Ammon's horn (tissue), 1 donor: ENCODE data around the gene PCDHGB7.
"Not testable (repeated sequence)": the region's sequence is repeated elsewhere in the genome, so short reads cannot be mapped to it uniquely, and the experiment has no call there.

Experiments
- DNase-seq: peaks from one replicate; pipeline ENCODE4 v3.0.0-alpha.2; 2016; ENCODE audit warnings: low spot score

Gene PCDHGB7

DNA sequence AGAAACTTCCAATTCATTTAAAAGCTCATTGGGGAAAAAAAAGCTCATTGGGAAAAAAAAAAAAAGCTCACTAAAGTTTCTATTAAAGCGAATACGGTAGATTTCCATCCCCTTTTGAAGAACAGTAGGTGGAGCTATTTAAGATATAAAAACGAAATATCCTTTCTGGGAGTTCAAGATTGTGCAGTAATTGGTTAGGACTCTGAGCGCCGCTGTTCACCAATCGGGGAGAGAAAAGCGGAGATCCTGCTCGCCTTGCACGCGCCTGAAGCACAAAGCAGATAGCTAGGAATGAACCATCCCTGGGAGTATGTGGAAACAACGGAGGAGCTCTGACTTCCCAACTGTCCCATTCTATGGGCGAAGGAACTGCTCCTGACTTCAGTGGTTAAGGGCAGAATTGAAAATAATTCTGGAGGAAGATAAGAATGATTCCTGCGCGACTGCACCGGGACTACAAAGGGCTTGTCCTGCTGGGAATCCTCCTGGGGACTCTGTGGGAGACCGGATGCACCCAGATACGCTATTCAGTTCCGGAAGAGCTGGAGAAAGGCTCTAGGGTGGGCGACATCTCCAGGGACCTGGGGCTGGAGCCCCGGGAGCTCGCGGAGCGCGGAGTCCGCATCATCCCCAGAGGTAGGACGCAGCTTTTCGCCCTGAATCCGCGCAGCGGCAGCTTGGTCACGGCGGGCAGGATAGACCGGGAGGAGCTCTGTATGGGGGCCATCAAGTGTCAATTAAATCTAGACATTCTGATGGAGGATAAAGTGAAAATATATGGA lies 13.0 kb downstream of the PCDHGB7 start, which contains the start of gene PCDHGA12:
PCDHGA12 (plus strand) TSS at position 176 of the 782 bp plus-strand sequence; CDS start at position 429, 253 bp downstream.
- DNase-seq: peak; percentile 29

DNA sequence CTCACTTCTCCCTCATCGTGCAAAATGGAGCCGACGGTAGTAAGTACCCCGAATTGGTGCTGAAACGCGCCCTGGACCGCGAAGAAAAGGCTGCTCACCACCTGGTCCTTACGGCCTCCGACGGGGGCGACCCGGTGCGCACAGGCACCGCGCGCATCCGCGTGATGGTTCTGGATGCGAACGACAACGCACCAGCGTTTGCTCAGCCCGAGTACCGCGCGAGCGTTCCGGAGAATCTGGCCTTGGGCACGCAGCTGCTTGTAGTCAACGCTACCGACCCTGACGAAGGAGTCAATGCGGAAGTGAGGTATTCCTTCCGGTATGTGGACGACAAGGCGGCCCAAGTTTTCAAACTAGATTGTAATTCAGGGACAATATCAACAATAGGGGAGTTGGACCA lies 13.8 kb downstream of the PCDHGB7 start:
- no peak for DNase-seq

DNA sequence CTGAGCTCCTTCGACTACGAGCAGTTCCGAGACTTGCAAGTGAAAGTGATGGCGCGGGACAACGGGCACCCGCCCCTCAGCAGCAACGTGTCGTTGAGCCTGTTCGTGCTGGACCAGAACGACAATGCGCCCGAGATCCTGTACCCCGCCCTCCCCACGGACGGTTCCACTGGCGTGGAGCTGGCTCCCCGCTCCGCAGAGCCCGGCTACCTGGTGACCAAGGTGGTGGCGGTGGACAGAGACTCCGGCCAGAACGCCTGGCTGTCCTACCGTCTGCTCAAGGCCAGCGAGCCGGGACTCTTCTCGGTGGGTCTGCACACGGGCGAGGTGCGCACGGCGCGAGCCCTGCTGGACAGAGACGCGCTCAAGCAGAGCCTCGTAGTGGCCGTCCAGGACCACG lies 14.8 kb downstream of the PCDHGB7 start:
- DNase-seq: not testable (repeated sequence)

DNA sequence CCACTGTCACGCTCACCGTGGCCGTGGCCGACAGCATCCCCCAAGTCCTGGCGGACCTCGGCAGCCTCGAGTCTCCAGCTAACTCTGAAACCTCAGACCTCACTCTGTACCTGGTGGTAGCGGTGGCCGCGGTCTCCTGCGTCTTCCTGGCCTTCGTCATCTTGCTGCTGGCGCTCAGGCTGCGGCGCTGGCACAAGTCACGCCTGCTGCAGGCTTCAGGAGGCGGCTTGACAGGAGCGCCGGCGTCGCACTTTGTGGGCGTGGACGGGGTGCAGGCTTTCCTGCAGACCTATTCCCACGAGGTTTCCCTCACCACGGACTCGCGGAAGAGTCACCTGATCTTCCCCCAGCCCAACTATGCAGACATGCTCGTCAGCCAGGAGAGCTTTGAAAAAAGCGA lies 15.2 kb downstream of the PCDHGB7 start:
- not testable (repeated sequence) for DNase-seq

DNA sequence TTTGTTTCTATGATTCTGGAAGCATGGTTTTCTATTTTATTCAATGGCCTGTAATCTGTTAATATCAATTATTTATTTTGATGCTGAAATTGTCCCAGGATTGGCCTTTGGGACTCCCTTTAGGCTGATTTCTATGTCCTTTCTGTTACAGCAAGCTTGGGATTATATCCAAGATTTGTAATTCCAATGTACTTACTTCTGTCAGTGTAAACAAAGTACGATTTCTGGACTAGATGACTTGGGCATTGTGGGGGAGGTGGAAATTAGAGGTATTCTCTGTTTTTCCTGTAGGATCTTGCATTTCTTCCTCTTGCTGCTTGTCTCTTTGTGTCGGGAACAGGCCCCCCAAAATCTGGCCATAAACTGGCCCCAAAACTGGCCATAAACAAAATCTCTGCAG lies 16.5 kb downstream of the PCDHGB7 start:
- DNase-seq: no peak

DNA sequence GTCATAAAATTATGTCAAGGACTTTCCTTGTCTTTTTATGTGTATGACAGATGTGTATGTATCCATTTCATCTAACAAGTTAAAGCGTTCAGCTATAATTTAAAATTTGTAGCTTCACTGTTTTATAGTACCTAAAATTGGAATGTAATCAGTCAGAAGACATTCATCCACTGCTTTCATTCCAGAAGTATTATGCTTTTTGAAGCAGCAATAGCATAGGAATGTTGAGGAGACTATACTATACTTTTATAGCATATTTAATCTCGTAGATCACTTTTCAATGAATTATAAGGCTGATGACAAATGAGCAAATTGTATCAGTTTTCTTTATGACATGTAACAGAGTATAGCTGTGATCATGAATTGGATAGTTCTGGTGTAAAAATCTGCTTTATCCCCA lies 19.7 kb downstream of the PCDHGB7 start:
- DNase-seq: no peak

DNA sequence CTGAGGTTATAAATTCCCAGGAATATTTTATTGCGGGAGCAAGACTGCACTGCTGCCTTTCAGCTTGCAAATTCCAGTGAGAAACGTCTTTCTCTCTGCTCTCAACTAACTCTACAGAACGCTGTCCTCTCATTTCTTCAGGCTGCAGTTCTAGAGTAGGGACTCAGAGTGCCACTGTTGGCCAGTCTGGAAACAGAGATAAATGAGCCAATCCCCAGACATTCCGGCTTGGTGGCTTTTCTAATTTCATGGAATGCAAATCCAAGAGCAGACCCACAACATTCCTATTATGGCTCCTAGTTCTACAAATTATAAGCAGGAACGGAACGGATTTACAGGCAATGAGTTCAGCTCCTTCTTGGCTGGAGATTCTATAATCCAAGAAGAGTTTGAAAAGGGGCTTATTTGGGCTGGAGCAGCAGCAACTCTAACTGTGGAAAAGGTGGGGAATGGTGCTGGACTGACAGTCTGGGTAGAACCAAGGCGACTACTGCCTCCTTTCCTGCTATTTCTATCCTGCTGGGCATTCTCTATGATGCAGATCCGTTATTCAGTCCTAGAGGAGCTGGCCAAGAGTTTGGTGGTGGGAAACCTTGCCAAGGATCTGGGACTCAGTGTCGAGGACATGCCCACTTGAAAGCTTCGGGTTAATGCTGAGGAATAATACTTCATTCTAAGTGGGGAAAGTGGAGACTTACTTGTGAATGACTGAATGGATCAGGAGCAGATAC lies 22.1 kb downstream of the PCDHGB7 start:
- peak; percentile 13 for DNase-seq

DNA sequence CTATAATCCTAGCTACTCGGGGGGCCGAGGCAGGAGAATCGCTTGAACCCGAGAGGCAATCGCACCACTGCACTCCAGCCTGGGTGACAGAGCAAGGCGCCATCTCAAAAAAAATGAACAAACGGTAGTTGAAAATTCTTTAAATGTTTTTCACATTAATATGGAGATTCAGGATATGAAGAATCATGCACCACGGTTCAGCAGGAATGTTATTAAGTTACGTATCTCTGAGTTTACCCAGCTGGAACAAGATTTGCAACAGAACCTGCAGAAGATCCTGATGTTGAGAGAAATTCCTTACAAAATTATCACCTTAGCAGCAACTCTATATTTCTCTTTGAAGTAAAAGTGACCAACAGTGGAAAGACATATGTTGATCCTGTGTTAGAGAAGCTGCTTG lies 22.9 kb downstream of the PCDHGB7 start:
- DNase-seq: no peak

DNA sequence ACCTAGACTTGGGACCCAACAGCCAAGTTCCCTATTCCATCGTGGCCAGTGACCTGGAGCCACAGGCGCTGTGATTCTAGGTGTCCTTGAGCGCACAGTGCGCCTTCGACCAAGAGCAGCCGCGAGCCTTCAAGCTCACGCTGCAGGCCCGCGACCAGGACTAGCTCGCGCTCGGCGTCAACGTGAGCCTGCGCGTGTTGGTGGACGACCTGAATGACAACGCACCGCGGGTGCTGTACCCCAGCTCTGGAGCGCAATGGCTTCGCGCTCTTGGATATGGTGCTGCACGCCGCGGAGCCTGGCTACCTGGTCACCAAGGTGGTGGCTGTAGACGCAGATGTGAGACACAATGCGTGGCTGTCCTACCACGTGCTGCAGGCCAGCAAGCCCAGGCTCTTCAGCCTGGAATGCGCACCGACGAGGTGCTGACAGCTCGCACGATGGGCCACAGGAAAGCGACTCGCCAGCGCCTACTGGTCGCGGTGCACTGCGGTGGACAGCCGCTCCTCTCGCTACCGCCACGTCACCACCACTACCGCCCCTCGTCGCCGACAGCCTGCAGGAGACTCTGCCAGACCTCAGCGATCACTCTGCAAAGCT lies 24.2 kb downstream of the PCDHGB7 start:
- DNase-seq: no peak

DNA sequence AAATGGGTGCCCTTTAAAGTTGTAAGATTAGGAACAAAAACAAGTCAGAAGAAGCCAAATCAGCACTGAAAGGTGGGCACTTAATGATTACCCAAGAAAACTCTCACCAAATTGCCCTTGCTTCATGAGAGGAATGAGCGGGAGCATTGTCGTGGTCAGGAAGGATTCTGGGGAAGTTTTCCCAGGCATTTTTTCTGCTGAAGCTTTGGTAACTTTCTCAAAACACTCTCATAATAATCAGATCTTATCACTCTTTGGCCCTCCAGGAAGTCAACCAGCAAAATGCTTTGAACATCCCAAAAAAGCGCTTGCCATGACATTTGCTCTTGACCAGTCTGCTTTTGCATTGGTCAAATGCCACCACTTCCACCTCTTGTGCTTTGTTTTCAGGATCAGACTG lies 47.9 kb downstream of the PCDHGB7 start:
- no peak for DNase-seq
